IPS DF 6.9 (cell line): ENCODE measurements around the gene ABLIM1.
A peak's percentile ranks its signal among the peaks of the same experiment; 100 is the strongest.

ENCODE experiments used
- DNase-seq: peaks from one replicate; pipeline ENCODE4 v3.0.0-alpha.2; 2013; ENCODE audit warnings: low read depth, low spot score
- H3K27ac ChIP-seq: one replicate; pipeline ENCODE4 v1.5.1; 2013; ENCODE audit warnings: low read length, control low read depth
- H3K27me3 ChIP-seq: 2 replicates; pipeline ENCODE4 v1.6.1; 2013; ENCODE audit warnings: mild to moderate bottlenecking, low read length; ENCODE audit not compliant: control insufficient read depth, insufficient read depth
- H3K36me3 ChIP-seq: 2 replicates; pipeline ENCODE4 v1.6.1; 2013; ENCODE audit warnings: low read length; ENCODE audit not compliant: control insufficient read depth, insufficient read depth
- H3K4me1 ChIP-seq: 2 replicates; pipeline ENCODE4 v1.6.1; 2013; ENCODE audit warnings: low read length; ENCODE audit not compliant: control insufficient read depth, insufficient read depth
- H3K4me3 ChIP-seq: 2 replicates; pipeline ENCODE4 v1.5.1; 2013; ENCODE audit warnings: mild to moderate bottlenecking, low read length
- H3K9me3 ChIP-seq: 2 replicates; pipeline ENCODE4 v1.6.1; 2013; ENCODE audit warnings: low read length, inconsistent platforms; ENCODE audit not compliant: control insufficient read depth, insufficient read depth
- WGBS: extraction: QIAGEN DNeasy Blood & Tissue Kit; methylation state at CpG from one replicate; pipeline ENCODE4 v1.1.7; 2013; ENCODE audit warnings: mixed read lengths, missing lambda C conversion rate; ENCODE audit not compliant: insufficient read length, insufficient coverage; 5-methylcytosine and 5-hydroxymethylcytosine counted together

ABLIM1 gene

DNA sequence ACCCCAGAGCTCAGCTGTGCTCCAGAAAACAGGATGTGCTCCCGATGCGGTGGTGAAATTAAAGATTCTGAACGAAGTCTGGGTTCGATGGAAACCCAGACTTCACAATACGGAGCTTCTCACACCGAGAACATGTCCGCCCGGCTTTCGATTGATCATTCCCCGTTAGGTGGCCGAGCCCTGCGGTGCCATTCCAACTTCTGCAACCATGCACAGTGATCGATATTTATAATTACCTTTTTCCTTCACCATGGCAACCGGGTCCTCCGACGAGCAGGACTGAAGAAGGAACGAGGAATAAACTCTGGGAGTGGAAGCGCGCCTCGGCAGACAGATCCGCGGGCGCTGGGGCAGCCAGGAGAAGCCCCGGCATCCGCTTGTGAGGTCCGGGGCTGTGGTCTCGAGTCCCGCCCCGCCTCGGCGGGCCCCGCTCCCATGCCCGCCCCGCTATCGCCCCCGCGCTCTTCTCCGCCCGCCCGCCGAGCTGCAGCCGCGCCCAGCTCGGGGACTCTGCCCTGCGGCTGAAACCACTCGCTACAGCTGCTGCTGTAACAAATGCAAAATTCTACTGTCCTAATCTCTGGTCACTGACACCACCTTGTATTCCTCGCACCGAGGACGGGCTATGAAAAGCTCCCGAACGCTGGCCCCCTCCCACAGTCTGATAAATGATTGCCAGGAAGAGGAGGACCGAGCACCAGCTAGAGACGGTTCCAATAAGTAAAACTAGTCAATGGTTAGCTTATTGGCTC is 26.2 kb downstream of the ABLIM1 start:
- no peak for DNase-seq
- Histone ChIP-seq H3K4me1 (no peaks in the 10 kb centered on the region), H3K27me3 (no peaks in the 10 kb centered on the region; the same call in 1 of the 2 replicates), H3K9me3 (no peaks in the 10 kb centered on the region; the same call in 1 of the 2 replicates), H3K27ac (no peak overlapping the region), H3K36me3 (no peaks in the 10 kb centered on the region), H3K4me3 (peak overlapping the region; percentile 54; the same call in 1 of the 2 replicates)
- no CpG with 5 or more reads among the region's 53 CpGs for WGBS

- H3K27me3 ChIP-seq: no peaks in the 10 kb centered on the region; the same call in 1 of the 2 replicates
- no CpG with 5 or more reads among the region's 9 CpGs for WGBS
- no peaks in the 10 kb centered on the region; the same call in 1 of the 2 replicates for H3K9me3 ChIP-seq
- no peaks in the 10 kb centered on the region for H3K4me1 ChIP-seq
- no peak overlapping the region for H3K27ac ChIP-seq
- H3K4me3 ChIP-seq: peak overlapping the region; percentile 54; the same call in 1 of the 2 replicates
- H3K36me3 ChIP-seq: no peaks in the 10 kb centered on the region
- no peak for DNase-seq
Measured at GRCh38 chr10:114631090-114631665, 26.9 kb downstream of the ABLIM1 start.

GRCh38 chr10:114629824-114630730 is 28.0 kb downstream of the ABLIM1 start:
- Histone ChIP-seq H3K36me3 (no peaks in the 10 kb centered on the region), H3K4me3 (no peak overlapping the region), H3K4me1 (no peaks in the 10 kb centered on the region), H3K27me3 (no peaks in the 10 kb centered on the region; the same call in 1 of the 2 replicates), H3K27ac (no peak overlapping the region), H3K9me3 (no peaks in the 10 kb centered on the region; the same call in 1 of the 2 replicates)
- no peak for DNase-seq
- WGBS: no CpG with 5 or more reads among the region's 4 CpGs

DNA sequence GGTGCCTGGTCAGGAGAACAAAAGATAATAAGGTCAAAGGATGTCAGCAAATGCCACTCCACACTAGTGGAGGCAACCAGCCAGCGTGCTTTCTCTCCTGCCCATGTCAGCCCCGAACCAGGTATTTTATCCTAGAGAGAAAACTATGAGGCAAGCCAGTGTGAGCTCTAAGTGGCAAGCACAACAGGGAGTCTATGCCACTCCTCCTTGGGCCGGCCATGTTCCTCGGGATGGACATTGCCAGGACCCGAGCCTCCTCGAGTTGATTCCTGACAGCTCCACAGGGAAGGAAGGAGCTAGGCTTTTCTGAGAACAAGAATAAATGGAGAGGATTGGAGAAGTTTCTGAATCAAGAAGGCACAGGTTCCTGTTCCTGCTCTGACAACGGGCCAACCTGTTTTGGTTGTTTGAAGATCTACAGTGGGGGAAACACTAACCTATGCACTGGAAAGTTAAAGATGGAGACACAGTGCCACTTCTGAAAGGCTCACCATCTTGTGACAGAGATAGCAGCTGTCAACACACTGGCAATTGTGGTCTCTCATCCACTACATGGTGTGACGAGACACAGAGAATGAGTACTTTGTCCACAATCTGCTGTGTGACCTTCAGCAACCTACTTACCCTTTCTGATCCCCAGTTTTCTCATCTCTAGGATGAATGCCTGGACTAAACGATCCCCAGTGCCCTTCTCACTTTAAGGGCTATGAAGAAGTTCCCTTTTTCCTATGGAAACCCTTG is 28.8 kb downstream of the ABLIM1 start:
- no CpG with 5 or more reads among the region's 9 CpGs for WGBS
- no peaks in the 10 kb centered on the region for H3K4me1 ChIP-seq
- H3K4me3 ChIP-seq: no peak overlapping the region
- H3K27me3 ChIP-seq: no peaks in the 10 kb centered on the region; the same call in 1 of the 2 replicates
- no peaks in the 10 kb centered on the region for H3K36me3 ChIP-seq
- DNase-seq: no peak
- H3K27ac ChIP-seq: no peak overlapping the region
- H3K9me3 ChIP-seq: no peaks in the 10 kb centered on the region

DNA sequence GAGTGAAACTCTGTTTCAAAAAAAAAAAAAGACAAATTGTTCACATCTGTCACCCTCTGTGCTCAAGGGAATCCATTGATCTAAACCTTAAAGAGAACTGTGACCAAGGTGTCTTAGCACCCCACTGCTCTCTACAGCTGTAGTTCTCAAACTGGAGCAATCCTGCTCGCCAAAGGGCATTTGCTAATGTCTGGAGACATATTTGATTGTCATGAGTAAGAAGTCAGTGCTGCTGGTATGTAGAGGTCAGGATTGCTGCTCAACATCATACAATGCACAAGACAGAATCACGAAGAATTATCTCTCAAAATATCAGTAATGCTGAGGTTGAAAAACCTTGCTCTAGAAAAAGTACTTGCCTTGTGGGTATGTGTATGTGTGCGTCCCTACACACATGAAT is 30.0 kb downstream of the ABLIM1 start:
- Histone ChIP-seq H3K27me3 (no peaks in the 10 kb centered on the region; the same call in 1 of the 2 replicates), H3K4me3 (no peak overlapping the region), H3K36me3 (no peaks in the 10 kb centered on the region), H3K27ac (no peak overlapping the region), H3K4me1 (peaks cover 2% of the 10 kb centered on the region; the same call in 1 of the 2 replicates), H3K9me3 (no peaks in the 10 kb centered on the region)
- no peak for DNase-seq
- WGBS: no CpG with 5 or more reads among the region's 3 CpGs

- Histone ChIP-seq H3K27ac (no peak overlapping the region), H3K27me3 (no peaks in the 10 kb centered on the region; the same call in 1 of the 2 replicates), H3K4me3 (no peak overlapping the region), H3K9me3 (no peaks in the 10 kb centered on the region), H3K4me1 (peaks cover 3% of the 10 kb centered on the region; the same call in 1 of the 2 replicates), H3K36me3 (no peaks in the 10 kb centered on the region)
- no CpG with 5 or more reads among the region's 1 CpG for WGBS
- DNase-seq: no peak
Measured at GRCh38 chr10:114626841-114627240, 31.2 kb downstream of the ABLIM1 start.

DNA sequence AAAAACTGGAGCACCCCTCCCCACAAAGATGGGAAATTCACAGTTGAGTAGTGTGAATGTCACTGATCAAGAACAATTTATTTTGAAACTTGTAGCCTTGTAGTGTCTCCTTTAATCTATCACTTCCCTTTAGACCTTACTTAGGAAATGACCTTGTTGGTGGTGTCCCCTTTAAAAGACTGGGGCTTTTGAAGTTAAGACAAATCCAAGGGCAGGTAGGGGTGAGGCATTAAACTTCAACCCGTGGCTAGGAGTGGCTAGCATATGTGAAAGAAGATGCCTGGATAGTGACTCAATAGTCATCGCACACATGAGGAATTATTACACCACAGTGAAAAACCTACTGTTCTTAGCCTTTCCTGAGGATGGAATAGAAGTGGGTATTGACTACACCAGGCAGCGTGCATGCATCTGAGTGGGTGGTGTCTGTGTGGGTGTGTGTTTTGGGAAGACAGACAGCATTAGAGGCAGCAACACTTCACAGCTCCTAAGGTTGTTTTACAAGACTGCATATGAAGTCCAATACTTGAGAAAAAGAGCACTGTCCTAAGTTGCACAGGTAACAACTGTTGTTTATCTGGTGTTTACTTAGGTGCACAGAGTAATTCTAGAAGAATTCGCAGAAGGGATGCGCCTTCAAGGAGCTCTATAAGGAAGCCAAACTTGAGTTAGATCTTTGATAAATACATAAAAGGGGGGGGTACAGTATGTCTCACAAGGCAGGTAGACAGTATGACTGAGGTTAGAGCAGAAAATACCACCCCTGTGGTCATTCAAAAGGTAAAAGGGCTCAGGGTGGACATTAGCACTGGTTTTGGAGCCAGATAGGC is 32.9 kb downstream of the ABLIM1 start:
- H3K4me3 ChIP-seq: no peak overlapping the region
- DNase-seq: no peak
- H3K4me1 ChIP-seq: peaks cover 3% of the 10 kb centered on the region; the same call in 1 of the 2 replicates
- no peaks in the 10 kb centered on the region for H3K9me3 ChIP-seq
- H3K27me3 ChIP-seq: no peaks in the 10 kb centered on the region
- H3K36me3 ChIP-seq: no peaks in the 10 kb centered on the region
- no peak overlapping the region for H3K27ac ChIP-seq
- WGBS: no CpG with 5 or more reads among the region's 5 CpGs

DNA sequence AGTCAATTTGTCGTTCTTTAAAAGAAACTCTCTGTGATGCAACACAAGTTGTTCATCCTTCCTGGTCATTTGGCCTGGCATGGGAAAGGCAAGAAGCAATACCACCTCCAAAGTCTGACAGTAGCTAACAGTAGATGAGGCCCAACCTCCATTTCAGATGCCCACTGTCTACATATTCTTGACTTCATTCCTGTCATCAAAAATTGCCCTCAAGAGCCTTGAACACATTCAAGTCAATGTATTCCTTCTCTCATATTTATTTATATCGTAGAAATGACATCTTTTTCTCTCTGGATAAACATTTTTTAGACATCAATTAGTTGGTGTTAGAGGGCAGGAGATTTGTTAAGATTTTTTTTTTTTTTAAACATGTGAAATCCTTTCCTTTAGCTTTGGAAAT is 33.7 kb downstream of the ABLIM1 start:
- Histone ChIP-seq H3K27ac (no peak overlapping the region), H3K4me3 (no peak overlapping the region), H3K9me3 (no peaks in the 10 kb centered on the region), H3K4me1 (peaks cover 3% of the 10 kb centered on the region; the same call in 1 of the 2 replicates), H3K27me3 (no peaks in the 10 kb centered on the region), H3K36me3 (no peaks in the 10 kb centered on the region)
- DNase-seq: no peak
- WGBS: no CpG with 5 or more reads among the region's 2 CpGs

GRCh38 chr10:114623661-114624294 is 34.3 kb downstream of the ABLIM1 start:
- H3K4me1 ChIP-seq: peaks cover 3% of the 10 kb centered on the region; the same call in 1 of the 2 replicates
- H3K27ac ChIP-seq: no peak overlapping the region
- H3K9me3 ChIP-seq: no peaks in the 10 kb centered on the region
- H3K27me3 ChIP-seq: no peaks in the 10 kb centered on the region
- H3K4me3 ChIP-seq: no peak overlapping the region
- no peaks in the 10 kb centered on the region for H3K36me3 ChIP-seq
- DNase-seq: no peak
- no CpG with 5 or more reads among the region's 2 CpGs for WGBS
